ENCODE results near the gene TAF11L9. TPM values are rescaled to one million over a fixed set of nuclear protein-coding genes. Genes with fewer than 3 reads are reported as not detected.
"Not testable (repeated sequence)": the region's sequence is repeated elsewhere in the genome, so short reads cannot be mapped to it uniquely, and the experiment has no call there.

Gene TAF11L9
- not detected for total RNA-seq

- not testable (repeated sequence) for DNase-seq (ENCODE audit: low spot score in 2 of 2)
- WGBS, result 95% methylated on average over 10 of the region's 15 CpGs
Observed at GRCh38 chr5:17594255-17594654, at the start of gene TAF11L9. Gene TAF11L9, minus strand, starts transcription at chr5:17594394.

GRCh38 chr5:17634160-17634559 is 40.0 kb upstream of the TAF11L9 start, which contains the start of gene TAF11L14:
Gene TAF11L14, plus strand, starts transcription at chr5:17634460.
- no peaks in the 10 kb centered on the region for H3K4me1 ChIP-seq
- no peak within 1 kb of the TSS for H3K27ac ChIP-seq
- WGBS, result 62% methylated on average over 4 of the region's 5 CpGs
- no peak for DNase-seq (ENCODE audit: low spot score in 2 of 2)
- H3K27me3 ChIP-seq, result no peaks in the 10 kb centered on the region
- no peak within 1 kb of the TSS for H3K4me3 ChIP-seq
- TF ChIP-seq, protein P1, sequence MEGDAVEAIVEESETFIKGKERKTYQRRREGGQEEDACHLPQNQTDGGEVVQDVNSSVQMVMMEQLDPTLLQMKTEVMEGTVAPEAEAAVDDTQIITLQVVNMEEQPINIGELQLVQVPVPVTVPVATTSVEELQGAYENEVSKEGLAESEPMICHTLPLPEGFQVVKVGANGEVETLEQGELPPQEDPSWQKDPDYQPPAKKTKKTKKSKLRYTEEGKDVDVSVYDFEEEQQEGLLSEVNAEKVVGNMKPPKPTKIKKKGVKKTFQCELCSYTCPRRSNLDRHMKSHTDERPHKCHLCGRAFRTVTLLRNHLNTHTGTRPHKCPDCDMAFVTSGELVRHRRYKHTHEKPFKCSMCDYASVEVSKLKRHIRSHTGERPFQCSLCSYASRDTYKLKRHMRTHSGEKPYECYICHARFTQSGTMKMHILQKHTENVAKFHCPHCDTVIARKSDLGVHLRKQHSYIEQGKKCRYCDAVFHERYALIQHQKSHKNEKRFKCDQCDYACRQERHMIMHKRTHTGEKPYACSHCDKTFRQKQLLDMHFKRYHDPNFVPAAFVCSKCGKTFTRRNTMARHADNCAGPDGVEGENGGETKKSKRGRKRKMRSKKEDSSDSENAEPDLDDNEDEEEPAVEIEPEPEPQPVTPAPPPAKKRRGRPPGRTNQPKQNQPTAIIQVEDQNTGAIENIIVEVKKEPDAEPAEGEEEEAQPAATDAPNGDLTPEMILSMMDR (IDR thresholded peaks at IDR 0.05), result no peak
- TF ChIP-seq POLR2A (IDR thresholded peaks at IDR 0.05), result no peak
- no peak for TF ChIP-seq POLR2AphosphoS5 (IDR thresholded peaks at IDR 0.05)
- TF ChIP-seq EP300 (IDR thresholded peaks at IDR 0.05), result no peak
- H3K36me3 ChIP-seq, result no peaks in the 10 kb centered on the region
- no peaks in the 10 kb centered on the region for H3K9me3 ChIP-seq

More at GRCh38 chr5:17594255-17594654, at the start of gene TAF11L9:
- H3K4me3 ChIP-seq, H3K36me3 ChIP-seq, H3K27ac ChIP-seq, H3K27me3 ChIP-seq, H3K9me3 ChIP-seq, H3K4me1 ChIP-seq: not testable (repeated sequence)

DNA sequence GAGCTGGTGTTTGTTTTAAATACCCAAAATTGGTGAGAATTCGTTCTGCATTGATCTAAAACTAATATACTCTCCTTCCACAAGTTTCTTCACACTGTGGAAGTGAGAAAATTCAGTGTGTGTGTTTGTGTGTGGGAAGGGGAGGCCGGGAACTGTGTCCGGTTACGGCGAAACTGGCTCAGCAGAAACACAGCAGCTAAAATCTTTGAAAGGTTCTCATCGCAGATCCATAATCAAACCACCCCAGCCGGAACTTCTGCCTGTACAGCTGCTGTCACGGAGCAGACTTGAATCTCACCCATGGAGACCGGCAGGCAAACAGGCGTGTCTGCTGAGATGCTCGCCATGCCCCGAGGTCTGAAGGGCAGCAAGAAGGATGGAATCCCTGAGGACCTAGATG is 37.6 kb upstream of the TAF11L9 start, which contains the start of gene TAF11L13:
Gene TAF11L13 (plus strand): TSS at position 301 of the 400 bp plus-strand sequence.
- H3K4me1 ChIP-seq; H3K27ac ChIP-seq; H3K9me3 ChIP-seq; H3K4me3 ChIP-seq; H3K36me3 ChIP-seq; DNase-seq (ENCODE audit: low spot score in 2 of 2); H3K27me3 ChIP-seq: not testable (repeated sequence)
- WGBS, result no CpG with 5 or more reads among the region's 12 CpGs

- H3K27ac ChIP-seq, result no peak overlapping the region
- no peaks in the 10 kb centered on the region for H3K36me3 ChIP-seq
- no peaks in the 10 kb centered on the region for H3K4me1 ChIP-seq
- no peak overlapping the region for H3K4me3 ChIP-seq
- no peaks in the 10 kb centered on the region for H3K27me3 ChIP-seq
- no peak for DNase-seq (ENCODE audit: low spot score in 2 of 2)
- WGBS, result no CpG with 5 or more reads among the region's 11 CpGs
- no peaks in the 10 kb centered on the region for H3K9me3 ChIP-seq
- TF ChIP-seq EP300 (IDR thresholded peaks at IDR 0.05), result no peak
- TF ChIP-seq POLR2AphosphoS5 (IDR thresholded peaks at IDR 0.05), result no peak
- no peak for TF ChIP-seq POLR2A (IDR thresholded peaks at IDR 0.05)
- TF ChIP-seq, protein P1 (IDR thresholded peaks at IDR 0.05), result no peak
Observed at GRCh38 chr5:17625686-17626085, 31.5 kb upstream of the TAF11L9 start.

- H3K27me3 ChIP-seq, result no peaks in the 10 kb centered on the region
- TF ChIP-seq, protein P1 (IDR thresholded peaks at IDR 0.05), result no peak
- no peak for TF ChIP-seq EP300 (IDR thresholded peaks at IDR 0.05)
- TF ChIP-seq POLR2AphosphoS5 (IDR thresholded peaks at IDR 0.05), result no peak
- TF ChIP-seq POLR2A (IDR thresholded peaks at IDR 0.05), result no peak
- 100% methylated on average over 1 of the region's 17 CpGs for WGBS
- no peak overlapping the region for H3K27ac ChIP-seq
- no peak for DNase-seq (ENCODE audit: low spot score in 2 of 2)
- H3K9me3 ChIP-seq, result no peaks in the 10 kb centered on the region
- H3K4me3 ChIP-seq, result no peak overlapping the region
- H3K4me1 ChIP-seq, result no peaks in the 10 kb centered on the region
- no peaks in the 10 kb centered on the region for H3K36me3 ChIP-seq
Observed at GRCh38 chr5:17620627-17621026, 26.4 kb upstream of the TAF11L9 start.

DNA sequence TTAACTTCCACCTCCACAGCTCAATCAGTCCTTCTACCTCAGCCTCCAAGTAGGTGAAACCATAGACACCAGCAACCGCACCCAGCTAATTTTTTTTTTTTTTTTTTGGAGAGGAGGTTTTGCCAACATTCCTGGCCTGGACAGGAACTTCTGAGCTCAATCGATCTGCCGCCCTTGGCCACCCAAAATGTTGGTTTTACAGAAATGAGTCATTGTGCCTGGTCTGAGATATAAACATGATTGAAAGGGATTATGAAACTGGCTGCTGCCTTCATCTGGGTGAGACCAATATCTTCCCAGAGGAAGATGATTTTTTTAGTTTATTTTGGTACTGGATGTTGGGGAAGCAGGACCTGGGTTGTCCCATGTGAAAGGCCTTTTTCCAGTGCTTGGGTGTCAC is 25.2 kb upstream of the TAF11L9 start:
- Histone ChIP-seq H3K4me3 (no peak overlapping the region), H3K27ac (no peak overlapping the region), H3K36me3 (no peaks in the 10 kb centered on the region), H3K27me3 (no peaks in the 10 kb centered on the region), H3K4me1 (no peaks in the 10 kb centered on the region), H3K9me3 (no peaks in the 10 kb centered on the region)
- 38% methylated on average over 3 of the region's 3 CpGs for WGBS
- no peak for TF ChIP-seq POLR2A (IDR thresholded peaks at IDR 0.05)
- TF ChIP-seq, protein P1 (IDR thresholded peaks at IDR 0.05), result no peak
- DNase-seq (ENCODE audit: low spot score in 2 of 2), result no peak

Data from suprapubic skin (tissue), 4 donors.